IMR-90 (cell line): Measurements from ENCODE around the gene PAQR7.

Source experiments
- BHLHE40 ChIP-seq: fragments of 150-350 bp; IDR thresholded peaks from 2 replicates; pipeline ENCODE4 v1.6.1; 2016; ENCODE audit warnings: mild to moderate bottlenecking, low read depth, low read length
- CHD1 ChIP-seq: IDR thresholded peaks from 2 replicates; pipeline ENCODE4 v1.6.1; 2012; ENCODE audit warnings: low read depth, low read length, improper control_type of control experiment
- CTCF ChIP-seq: conservative IDR thresholded peaks from 2 replicates; pipeline ENCODE4 v1.5.1; 2012; ENCODE audit warnings: mild to moderate bottlenecking, low read depth, low read length, improper control_type of control experiment
- ELK1 ChIP-seq: fragments of 150-350 bp; IDR thresholded peaks from 2 replicates; pipeline ENCODE4 v1.6.1; 2016; ENCODE audit warnings: low read depth, mild to moderate bottlenecking, low read length, moderate library complexity, borderline replicate concordance
- MAFK ChIP-seq: IDR thresholded peaks from 2 replicates; pipeline ENCODE4 v1.6.1; 2012; ENCODE audit warnings: low read depth, low read length, improper control_type of control experiment
- MAZ ChIP-seq: IDR thresholded peaks from 2 replicates; pipeline ENCODE4 v1.6.1; 2012; ENCODE audit warnings: low read depth, mild to moderate bottlenecking, low read length, improper control_type of control experiment, moderate library complexity, borderline replicate concordance
- MXI1 ChIP-seq: IDR thresholded peaks from 2 replicates; pipeline ENCODE4 v1.6.1; 2012; ENCODE audit warnings: low read depth, mild to moderate bottlenecking, low read length, moderate library complexity, borderline replicate concordance
- NFE2L2 ChIP-seq: fragments of 150-350 bp; IDR thresholded peaks from 2 replicates; pipeline ENCODE4 v1.6.1; 2016; ENCODE audit warnings: low read depth, mild to moderate bottlenecking, low read length
- POLR2A ChIP-seq: IDR thresholded peaks from 2 replicates; pipeline ENCODE4 v1.6.1; 2012; ENCODE audit warnings: mild to moderate bottlenecking, low read depth, low read length
- RAD21 ChIP-seq: IDR thresholded peaks from 2 replicates; pipeline ENCODE4 v1.6.1; 2012; ENCODE audit warnings: low read length, improper control_type of control experiment
- SMC3 ChIP-seq: fragments of 150-350 bp; IDR thresholded peaks from 2 replicates; pipeline ENCODE4 v1.6.1; 2016; ENCODE audit warnings: low read depth, mild to moderate bottlenecking, antibody characterized with exemption, low read length, moderate library complexity

- no peak for TF ChIP-seq MAFK
- TF ChIP-seq CTCF, result no peak
- TF ChIP-seq SMC3, result no peak
- TF ChIP-seq BHLHE40, result no peak
- TF ChIP-seq NFE2L2, result no peak
- no peak for TF ChIP-seq POLR2A
- no peak for TF ChIP-seq CHD1
- no peak for TF ChIP-seq MAZ
- no peak for TF ChIP-seq MXI1
- TF ChIP-seq ELK1, result no peak
- no peak for TF ChIP-seq RAD21
Measured at GRCh38 chr1:25914074-25914995, 38.8 kb upstream of the PAQR7 start.
